ENCODE data around the gene GSG1L.

DNA sequence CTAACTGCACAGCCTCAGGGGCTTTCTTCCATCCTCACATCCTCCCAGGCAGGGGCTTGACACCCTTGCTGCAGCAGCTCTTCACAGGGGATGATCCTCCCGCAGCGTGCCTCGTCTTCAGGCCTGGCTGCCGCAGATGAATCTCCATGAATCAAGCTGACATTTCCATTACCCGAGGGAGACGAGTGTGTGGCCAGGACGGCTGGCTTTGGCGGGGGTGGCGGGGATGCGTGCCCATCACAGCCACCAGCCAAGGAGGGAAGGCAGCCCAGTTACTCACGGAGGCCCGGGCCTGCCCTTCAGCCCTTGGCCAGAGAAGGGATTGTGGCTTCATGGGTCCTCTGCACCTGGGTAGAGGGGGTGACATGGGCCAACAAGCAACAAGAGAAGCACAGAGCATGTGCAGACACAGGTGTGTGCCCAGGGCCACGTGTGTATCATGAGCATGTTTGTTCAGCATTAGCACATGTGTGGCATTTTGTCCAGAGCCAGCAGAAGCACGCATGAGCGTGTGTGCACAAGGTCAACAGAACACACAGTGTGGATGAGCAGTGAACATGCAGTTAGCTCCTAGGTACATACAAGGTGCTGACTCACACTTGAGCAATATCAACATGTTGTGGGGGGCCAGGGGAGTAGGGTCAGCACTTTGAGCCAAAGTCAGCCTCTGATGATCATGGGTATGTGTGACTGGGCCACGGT is 277.1 kb downstream of the GSG1L start:
- TF ChIP-seq, protein P1, sequence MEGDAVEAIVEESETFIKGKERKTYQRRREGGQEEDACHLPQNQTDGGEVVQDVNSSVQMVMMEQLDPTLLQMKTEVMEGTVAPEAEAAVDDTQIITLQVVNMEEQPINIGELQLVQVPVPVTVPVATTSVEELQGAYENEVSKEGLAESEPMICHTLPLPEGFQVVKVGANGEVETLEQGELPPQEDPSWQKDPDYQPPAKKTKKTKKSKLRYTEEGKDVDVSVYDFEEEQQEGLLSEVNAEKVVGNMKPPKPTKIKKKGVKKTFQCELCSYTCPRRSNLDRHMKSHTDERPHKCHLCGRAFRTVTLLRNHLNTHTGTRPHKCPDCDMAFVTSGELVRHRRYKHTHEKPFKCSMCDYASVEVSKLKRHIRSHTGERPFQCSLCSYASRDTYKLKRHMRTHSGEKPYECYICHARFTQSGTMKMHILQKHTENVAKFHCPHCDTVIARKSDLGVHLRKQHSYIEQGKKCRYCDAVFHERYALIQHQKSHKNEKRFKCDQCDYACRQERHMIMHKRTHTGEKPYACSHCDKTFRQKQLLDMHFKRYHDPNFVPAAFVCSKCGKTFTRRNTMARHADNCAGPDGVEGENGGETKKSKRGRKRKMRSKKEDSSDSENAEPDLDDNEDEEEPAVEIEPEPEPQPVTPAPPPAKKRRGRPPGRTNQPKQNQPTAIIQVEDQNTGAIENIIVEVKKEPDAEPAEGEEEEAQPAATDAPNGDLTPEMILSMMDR (conservative IDR thresholded peaks at IDR 0.05), result no peak
- no peak for TF ChIP-seq ZFX (IDR thresholded peaks at IDR 0.05)

Data from C4-2B (cell line).